HG02759 (cell line): ENCODE data around the gene WDR70.

Experiments used
- ATAC-seq: cut with Tn5 transposase; IDR thresholded peaks from one replicate; pipeline ENCODE4 v1.9.1; 2021; ENCODE audit warnings: mild to moderate bottlenecking, moderate library complexity; ENCODE audit not compliant: unreplicated experiment

The WDR70 gene

DNA sequence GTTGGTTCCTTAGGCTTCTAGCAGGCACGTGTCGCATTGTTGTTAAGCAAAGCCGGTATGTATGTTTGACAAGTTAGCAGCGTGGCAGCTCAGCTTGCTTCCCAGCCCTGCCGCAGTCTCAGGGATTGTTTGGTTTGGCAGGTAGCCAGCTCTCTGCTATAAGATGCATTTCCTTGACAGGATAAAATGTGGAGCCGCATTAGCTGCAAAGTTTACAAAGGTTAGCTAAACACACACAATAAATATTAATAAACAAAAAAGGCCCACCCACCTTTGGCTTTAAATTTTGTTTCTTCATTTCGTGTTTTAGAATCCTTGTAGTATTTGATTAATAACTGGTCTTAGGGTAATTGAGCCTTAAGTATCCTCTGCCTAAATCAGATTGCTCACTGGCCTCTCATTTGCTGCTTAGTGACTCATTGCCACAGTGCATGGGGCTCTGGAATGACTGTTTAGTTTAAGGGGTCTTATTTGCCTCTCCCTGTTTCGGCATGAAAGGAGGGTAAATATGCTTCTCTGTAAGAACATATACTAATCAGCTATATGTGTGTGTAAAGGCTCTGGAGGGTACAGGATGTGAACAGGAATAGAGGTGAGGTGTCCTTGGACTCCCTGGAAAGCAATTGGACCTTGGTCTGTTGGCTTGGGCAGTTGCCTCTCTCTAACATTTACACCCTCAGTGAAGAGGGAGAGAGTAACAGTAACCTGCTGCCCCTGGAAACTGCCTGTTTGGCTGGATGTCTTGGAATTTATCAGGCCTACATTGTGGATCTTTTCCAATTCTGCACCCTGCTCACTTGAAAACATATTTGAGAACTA lies 338.7 kb downstream of the WDR70 start:
- ATAC-seq, result no peak

DNA sequence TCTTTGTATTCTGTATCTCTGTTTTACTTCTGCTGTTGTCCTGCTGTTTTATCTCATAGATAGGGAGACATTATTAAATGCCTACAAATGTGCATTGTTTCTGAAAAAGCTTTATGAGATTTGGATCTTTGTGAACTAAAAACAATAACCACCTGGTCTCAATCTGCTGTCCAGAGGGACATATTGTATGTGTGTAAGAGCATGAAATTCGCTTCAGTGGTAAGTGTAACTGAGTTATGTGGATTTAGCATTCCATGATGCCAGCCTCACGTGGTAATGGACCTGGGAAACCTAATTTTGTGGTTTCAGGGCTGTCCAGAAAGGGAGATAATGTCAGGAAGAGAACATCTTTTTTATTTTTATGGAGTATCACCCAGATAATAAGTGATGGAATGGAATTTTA lies 341.4 kb downstream of the WDR70 start:
- no peak for ATAC-seq

DNA sequence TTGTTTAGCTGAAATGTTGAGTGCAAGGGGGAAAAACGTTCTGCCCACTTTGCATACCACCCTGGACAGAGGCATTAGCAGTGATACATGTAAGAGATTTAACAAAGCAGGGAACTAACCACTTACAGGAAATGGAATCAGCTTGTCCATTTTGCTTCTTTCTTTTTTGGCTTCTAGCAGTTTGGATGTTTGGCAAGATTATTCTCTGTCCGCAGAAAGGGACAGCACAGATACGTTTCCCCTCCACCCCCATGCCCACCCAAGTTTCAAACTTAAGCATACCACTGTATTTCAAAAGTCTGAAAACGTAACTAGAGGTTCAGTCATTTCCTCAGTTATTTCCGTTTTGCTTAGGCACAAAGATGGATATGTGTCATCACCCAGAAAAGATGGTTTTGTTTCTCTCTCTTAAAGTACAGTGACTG lies 342.3 kb downstream of the WDR70 start:
- no peak for ATAC-seq

DNA sequence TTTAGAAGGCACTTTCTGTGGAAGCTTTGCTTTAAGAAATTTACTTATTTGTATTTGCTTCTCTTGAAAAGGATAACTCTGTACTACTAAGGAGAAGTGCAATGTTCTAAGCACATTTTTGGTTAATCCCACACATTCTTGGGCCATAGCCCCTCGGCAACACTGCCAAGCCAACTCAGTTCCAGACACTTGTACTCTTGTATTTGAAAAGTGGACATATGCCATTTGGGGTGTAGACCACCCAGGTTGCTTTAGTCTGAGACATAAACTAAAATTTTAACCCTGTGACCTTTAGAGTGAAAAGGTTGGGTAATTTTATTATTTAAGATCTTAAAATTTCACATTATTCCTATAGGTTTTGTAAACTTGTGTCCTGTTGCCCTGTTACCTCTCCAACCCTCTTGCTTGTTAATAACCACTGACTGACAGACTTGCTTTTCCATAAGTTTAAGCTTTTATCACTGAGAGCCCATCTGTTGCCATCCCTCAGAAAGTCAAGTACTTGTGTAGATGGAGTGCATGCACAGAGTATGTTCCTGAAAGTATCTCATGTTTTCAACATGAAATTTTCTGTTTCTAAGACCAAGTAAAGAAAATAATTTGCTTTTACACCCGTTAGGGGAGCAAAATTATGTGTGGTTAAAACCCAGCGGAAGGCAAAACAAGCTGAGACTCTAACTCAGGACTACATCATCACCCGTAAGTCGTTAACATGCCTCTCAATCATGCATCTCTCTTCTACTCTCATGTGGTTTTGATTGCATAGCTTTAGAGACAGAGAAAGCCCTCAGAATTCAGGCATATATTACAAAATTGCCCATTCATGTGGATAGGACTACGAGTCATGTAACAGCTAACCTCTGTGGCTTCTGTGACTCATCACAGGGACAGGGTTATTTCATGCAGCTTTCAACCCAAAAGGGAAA lies 343.4 kb downstream of the WDR70 start:
- peak; percentile 76 for ATAC-seq

DNA sequence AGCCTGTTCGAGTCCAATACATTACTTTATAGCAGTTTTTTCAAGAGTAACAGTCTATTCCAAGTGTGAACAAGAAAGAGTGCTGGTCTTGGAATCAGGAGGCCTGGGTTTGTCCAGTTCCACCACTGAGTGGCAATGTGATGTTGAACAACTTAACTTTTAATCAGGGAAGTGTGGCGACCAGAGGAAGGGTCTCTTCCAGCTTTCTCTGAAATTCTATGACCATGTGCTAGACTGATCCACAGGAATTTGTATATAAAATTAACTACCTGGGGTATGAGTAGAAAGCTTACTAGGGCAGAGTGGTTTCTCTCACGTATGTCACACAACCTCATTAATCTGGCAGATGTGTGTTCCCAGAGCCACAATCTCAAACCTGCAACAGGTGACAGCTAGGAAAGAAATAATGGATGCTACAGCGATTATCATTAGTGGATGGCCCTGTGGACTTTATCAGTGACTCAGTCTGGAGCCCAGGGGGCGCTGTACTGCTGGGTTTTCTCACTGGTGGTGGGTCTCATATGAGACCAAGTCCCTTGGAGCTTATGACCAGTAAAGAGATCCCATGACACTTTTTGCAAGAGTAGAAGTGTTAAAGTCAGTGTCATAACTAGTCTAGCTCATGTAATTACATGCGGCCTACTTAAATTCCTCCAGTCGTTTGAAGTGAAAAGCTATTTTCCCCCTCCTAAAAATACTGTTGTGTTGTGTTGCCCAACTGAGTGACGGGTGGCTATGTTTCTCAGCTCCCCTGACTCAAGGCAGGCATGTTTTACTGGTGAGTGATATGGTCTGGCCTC lies 344.2 kb downstream of the WDR70 start:
- ATAC-seq, result no peak

DNA sequence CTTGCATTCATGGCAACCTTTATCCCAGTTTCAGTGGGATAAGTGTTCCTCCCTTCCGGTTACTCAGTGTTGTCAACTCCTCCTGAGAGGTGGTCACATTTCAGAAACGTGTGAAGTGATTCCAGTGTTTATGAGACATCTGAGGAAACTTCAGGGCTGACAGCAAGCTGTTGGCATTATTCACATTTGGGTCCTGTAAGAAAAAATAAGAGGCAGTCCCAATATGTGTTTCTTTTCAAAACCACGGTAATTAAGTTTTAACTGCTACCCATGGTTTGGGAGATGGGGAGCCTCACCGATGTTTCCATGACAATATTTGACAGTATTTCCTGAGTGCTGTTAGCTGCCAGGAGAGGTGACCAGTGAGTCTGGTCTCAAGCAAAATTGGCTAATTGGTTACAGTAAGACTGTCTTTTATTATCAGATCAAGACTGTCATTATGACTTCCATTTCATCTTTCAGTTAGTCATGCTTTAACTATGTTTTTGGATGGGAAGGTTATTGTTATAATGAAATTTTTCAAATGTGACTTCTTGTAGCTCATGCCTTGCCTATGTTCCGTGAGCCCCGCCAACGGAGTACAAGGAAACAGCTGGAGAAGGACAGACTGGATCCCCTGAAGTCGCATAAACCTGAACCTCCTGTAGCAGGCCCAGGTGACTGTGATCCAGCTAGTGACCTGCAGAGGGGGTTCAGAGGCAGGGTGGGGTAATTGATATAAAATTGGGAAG lies 345.4 kb downstream of the WDR70 start:
- no peak for ATAC-seq

DNA sequence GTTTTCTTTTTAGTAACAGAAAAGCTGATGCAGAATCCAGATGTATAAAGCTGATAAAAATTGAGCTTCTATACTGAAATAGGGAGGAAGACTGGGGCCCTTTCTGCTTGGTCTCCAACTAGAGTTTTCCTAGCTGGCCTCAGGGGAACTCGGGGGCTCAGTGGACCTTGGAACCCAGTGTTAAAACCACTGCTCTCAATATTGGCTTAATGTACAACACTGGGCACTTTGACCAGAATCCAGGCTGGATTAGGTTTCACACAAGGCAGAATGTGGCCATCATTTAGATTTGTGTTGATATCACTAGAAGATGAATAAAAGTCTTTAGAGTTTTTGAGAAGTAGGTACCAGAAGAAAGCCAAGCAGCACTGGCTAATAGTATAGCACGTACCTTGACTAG lies 346.1 kb downstream of the WDR70 start:
- ATAC-seq, result no peak

DNA sequence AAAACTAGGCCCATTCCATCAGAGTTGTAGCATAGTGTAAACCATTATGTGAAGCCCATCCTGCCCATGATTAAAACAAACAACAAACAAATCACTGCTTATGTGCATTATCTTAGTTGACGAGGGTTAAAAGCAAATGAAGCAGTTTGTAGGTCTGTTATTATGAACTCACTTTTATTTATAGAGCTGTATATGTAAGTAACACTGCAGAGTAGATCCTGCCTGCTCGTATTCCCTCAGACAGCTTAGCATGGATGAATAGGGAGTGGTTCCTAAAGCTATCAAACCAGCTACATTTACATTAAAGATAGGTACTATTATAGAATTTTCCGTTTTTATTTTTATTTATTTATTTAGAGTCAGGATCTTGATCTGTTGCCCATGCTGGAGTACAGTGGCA lies 348.1 kb downstream of the WDR70 start:
- ATAC-seq, result no peak

DNA sequence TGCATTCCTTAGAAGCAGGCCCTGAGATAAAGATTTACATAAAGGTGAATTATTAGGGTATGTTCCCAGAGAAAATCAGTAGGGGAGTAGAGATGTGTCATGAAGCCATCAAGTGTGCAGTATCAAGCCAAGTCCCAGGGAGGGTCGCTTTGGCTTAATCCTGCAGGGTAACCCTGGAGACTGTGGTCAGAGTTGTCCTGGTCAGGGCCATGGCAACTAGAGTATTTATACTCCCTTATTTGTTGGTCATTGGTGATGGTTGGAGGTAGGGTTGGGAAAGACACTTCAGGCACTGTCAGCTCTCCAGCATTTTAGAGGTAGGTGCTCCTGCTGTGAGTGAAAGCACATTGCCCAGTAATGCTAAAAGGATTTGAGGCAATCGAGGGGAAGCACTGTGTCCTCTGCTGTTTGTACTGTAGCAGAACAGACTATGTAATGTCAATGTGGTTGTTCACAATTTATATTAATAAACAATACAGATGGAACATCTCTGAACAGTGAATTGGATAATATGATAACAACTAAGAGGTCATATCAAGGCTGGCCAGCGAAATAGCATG lies 351.9 kb downstream of the WDR70 start:
- ATAC-seq, result no peak

DNA sequence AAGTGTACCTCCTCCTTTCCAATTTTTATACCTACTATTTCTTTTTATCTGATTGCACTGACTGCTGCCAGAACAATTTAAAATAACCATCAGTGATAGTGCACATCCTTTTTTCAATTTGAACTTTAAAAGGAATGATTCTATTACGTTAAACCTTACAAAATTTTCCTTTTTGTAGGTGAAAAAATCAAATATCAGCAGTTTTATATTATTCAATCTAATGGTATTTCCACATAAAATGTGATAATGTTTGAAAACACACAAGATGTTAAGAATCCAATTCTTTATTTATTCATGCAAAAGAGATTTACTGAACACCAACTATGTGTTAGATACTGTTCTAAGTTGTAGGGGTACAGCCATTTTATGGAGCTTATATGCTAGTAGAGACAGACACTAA lies 355.0 kb downstream of the WDR70 start:
- ATAC-seq, result no peak

DNA sequence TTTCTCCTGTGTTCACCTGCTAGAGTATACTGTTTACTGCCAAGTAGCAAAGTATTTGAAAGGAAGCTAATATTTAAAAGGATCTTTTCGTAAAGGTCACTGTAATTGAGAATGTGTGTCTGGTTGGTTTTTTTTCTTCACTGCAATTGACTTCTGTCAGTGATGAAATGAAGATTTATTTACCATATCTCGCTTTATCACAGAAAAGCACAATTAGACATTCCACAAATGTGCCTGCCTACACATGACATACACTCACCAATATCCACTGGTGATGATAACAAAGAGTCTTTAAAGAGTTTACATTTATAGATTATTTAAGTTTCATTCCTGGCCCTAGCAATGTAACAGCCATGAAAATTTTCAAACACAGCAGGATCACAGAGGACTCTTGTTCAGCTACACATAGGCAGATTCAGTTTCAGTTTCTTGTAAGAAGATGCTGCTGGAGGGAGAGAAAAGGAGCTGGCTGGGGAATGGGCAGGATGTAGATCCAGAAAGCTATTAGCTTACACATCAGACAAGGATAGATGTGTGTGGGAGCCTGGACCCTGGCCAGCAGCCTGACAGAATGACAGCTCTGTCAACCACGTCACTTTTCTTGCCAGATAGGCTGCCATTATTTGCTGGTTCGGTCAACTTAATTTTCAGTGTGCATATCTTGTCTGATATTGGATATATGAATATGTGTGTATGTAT lies 356.7 kb downstream of the WDR70 start:
- ATAC-seq, result no peak

DNA sequence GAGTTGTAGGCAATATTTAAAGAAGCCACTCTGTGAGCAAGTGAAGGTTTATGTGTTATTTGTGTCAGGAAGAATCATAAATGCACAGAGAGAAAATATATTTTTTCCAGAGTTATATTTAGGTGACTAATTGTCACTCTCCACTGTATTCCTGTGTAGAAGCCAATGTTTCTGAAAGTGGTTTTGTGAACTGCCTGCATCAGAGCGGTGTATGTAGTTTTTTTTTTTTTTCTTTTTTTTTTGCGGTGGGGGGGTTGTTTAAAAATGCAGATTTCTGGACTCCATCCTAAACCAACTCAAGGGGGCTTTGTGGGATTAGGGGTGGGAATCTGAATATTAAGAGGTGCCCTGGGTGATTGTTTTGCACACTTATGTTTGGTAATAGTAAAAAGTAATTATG lies 357.3 kb downstream of the WDR70 start:
- no peak for ATAC-seq

DNA sequence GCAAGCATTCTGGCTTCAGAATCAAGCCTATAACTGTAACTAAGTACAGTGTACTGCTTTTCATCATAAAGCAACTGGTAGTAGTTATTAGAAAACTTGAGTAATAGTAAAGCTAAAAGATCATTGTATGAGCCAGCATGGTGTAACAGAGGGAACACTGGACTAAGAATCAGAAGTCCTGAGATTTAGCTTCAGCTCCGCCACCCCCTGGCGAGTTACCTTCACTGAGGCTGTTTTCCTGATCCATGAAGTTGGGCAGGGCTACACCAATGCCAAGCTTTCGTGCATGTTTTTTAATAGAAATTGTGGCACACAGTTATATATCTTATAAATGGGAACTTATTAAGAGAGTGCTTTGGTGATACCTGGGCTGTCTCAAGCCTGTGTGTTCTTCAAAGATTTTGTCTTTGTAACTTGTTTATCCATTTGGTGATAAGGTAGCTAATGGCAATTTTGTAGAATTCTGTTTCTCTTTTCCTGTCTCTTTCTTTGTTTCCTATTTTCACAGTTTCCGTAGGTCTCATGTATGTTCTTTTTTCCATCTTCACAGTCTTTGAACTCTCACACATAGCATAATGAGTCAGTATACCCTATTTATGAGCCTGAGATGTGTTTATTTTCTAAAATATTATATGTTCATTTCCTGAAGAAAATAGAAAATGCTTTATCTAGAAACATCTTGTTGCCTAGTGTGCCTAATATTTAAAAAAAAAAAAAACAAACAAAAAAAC lies 358.4 kb downstream of the WDR70 start:
- no peak for ATAC-seq

DNA sequence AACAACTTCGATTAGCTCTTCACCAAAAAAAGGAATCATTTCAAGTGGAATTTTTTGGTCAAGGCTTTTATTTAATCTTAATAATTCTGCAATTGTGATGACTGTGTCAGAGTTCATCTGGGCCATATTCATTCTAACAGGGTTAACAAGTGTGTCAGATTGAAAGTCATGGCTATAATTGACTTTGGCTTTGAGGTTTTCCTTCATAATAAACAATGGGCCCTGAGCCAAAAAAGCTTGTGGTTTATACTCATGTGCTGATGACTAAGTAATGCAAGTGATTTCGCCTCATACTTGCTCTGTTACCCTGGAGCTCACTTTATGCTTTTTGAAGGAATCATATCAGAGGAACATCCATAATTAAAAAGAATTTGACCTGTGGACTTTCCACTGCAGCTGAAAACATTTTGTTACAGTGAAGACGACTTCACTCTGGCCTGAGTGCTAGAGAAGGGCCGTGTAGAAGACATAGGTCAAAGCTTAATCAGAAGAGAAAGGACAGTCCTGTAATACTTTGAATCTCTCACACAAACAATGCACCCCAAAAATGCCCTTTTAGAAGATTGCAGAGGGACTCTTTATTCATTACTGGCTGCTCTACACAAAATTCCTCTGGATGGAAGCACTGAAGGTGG lies 359.1 kb downstream of the WDR70 start:
- ATAC-seq, result peak; percentile 92

DNA sequence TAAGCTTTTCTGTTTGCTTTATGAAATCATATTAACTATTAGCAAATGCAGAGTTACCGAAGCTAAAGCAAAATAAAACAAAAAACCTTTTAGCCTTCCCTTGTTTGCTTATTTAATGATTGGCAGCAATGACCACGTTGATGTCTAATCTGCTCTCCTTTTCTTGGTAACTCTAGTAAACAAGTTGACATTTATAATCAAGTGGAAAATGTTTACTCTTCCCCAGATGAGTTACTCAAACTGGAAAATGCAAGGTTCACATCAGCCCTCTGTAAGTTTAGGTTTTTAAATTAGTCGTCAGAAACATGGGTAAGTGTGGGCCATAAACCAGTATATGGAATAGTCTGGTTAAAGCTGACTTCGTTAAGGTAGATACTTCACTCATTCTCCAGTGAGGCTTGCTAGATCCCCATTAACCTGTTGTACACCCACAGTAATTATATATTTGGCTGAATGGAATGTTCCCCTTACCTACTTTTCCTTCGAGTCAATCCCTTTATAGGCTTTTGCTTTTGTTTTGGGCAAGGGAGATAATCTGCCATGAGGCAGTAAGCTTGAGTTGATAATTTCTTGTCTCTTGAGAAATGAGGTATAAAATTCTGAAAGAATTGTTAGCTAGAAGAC lies 359.9 kb downstream of the WDR70 start:
- ATAC-seq, result no peak

DNA sequence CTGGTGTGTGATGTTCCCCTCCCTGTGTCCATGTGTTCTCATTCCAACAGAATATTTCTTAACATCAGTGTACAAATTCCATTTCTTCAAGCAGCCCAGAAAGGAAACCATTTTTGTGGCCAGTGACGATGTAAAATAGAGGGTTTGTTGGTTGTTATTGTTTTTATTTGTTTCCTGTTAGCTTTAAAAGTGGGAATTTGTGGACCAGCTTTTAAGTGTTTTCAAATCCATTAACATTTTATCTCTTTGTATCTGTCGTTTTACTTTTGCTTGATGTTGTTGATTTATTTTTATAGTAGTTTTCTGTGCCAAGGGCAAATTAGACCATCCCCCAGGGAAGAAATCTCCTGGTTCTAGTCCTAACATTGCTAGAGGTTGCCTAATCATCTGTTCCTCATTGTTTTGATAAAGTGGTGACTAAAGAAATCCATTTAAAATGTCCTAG lies 360.7 kb downstream of the WDR70 start:
- no peak for ATAC-seq

DNA sequence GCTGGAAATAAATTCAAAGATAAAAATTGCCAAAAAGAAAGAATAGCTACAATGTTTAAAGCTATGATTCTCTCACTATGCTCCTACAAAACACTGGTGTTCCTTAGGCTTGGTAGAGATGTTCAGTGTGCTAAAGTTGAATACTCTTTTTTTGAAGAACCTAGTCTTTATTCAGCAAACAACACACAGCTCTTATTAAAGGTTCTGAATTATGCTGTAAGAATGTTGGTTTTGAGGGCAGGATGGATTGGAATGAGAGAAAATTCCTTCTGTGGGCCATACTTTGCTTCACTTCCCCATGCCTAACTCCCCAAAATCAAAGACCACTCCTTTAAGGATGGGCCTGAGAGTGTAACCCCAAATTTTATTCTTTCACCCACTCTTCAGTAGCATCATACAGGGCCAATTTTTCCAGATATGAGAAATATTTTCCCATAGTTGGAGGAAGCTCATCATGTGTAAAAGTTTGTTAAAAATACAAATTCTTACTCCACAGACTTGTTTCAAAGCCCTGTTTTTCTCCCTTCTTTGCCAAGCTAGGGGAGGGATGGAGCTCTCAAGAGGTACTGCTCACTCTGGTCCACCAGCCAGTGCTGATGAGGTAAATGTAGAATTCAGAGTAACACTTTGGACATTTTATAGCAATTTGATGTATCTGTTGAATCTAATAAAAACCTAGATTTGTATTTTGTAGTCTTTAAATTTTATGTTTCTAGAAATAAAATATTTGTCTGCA lies 361.4 kb downstream of the WDR70 start:
- no peak for ATAC-seq
